Measurements from ENCODE around the gene VDAC2.

The VDAC2 gene

DNA sequence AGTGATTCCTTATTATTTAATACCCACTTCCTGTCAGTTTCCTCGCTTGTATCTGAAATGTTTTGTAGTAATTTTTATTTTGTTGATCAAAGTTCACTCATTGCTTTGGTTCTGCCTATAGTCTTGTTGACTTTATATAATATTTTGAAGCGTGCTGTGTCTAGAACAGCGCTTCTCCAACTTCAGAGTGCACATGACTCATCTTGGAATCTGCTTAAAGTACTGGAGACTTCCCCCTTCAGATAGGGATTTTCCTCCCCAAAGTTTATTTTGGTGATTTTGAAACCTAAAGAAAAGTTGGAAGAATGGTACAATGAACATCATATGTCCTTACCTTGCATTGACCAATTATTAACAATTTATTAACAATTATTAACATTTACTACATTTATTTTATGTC, 19.4 kb downstream of the VDAC2 start:
- DNase-seq (ENCODE audit: low read depth, low spot score), result no peak

DNA sequence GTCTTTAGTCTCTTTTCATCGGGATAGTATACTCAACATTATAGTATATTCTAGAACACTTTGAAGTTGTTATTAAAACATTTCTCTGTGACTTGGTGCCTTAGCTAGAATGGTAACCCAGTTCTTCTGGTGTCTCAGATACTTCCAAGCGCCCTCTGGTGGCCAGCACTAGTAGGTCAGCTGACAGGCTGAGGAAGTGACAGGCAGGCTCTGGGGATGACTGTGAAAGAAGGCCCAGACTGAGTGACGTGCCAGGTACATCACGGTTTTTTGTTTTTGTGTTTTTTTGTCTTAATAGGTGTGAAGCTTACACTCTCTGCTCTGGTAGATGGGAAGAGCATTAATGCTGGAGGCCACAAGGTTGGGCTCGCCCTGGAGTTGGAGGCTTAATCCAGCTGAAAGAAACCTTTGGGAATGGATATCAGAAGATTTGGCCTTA, 20.0 kb downstream of the VDAC2 start:
- peak; percentile 89 for DNase-seq (ENCODE audit: low read depth, low spot score)

- no peak for DNase-seq (ENCODE audit: low read depth, low spot score)
Observed at GRCh38 chr10:75231672-75232581, 21.3 kb downstream of the VDAC2 start.

- no peak for DNase-seq (ENCODE audit: low read depth, low spot score)
Observed at GRCh38 chr10:75233444-75234016, 22.9 kb downstream of the VDAC2 start.

GRCh38 chr10:75234017-75234682, 23.6 kb downstream of the VDAC2 start:
- peak; percentile 94 for DNase-seq (ENCODE audit: low read depth, low spot score)

DNA sequence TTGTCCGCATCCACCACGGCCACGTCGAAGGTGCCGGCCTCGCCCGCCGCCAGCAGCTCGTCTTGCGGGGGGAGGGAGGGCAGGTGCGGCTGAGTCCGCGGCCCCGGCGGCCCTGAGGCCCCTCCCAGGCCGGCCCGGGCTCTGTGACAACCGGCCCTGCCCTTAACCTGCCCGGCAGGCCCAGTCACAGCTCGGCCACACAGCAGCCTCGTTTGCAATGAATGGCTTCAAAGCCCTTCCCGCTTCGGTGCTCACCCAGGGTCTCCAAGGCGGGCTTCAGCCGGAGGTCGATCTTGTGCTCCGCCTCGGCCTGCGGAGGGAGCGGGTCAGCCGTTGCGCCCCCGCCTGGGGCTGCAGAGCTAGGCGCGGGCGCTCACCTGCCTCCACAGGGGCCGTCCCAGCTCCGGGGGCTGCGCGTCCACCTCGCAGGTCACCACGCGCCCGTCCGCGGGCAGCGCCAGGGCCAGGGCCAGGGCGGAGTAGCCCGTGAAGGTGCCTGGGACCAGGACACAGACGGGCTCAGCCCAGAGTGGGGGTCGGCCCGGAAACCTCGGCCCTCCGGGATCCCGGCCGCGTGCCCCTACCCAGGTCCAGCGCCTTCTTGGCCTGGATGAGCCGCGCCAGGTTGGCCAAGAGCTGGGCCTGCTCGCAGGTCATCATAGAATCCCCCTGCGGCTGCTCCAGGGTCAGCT, 24.2 kb downstream of the VDAC2 start:
- DNase-seq (ENCODE audit: low read depth, low spot score), result peak; percentile 4

GRCh38 chr10:75235375-75236177, 25.0 kb downstream of the VDAC2 start, which contains the start of gene COMTD1:
TSS of gene COMTD1 (minus strand) at chr10:75235957. CDS start at chr10:75235928, 29 bp downstream.
- peak; percentile 87 for DNase-seq (ENCODE audit: low read depth, low spot score)

- DNase-seq (ENCODE audit: low read depth, low spot score), result no peak
Observed at GRCh38 chr10:75236178-75236825, 25.7 kb downstream of the VDAC2 start.

DNA sequence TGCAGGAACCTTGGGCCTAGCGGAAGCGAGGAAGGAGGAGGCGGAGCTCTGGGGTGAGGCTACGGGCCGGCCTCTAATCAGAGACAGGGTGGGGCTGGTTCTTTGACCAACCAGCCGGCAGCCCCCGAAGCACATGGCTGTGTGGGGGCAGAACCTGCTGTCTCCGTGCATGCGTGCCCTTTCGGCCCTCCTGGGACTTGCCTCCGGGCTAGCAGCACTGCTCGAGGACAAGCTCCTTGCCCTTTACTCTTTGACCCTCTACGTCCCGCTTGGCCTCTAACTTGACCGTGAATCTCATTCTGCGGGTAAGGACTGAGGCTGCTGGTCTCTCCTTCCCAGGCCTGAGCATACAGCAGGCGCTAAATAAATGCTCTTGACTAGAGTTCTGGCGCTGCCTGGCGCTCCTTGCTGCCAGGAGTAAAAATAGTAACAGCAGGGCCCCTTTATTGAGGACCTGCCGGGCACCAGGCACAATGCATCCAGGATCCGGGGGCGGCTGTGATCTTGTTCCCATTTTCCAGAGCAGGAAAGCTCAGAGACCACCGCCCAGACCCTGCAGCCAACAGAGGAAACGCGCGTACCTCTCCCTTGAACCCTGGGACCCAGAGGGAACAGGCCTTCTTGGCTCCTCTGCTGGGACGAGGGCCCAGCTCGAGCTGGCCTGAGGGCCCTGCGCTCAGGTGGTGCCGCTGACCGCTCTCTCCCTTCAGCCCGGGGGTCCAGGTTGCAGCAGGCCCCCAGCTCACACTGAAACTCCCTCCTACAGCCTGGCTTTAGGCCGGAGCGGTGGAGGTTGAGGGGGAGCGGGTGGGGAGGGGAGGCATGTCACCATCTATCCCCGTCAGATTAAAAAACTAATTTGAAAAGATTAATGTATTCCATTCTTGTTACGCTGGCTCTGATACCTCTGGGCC, 27.8 kb downstream of the VDAC2 start:
- DNase-seq (ENCODE audit: low read depth, low spot score), result no peak

- DNase-seq (ENCODE audit: low read depth, low spot score), result no peak
Observed at GRCh38 chr10:75239096-75239790, 28.6 kb downstream of the VDAC2 start.

DNA sequence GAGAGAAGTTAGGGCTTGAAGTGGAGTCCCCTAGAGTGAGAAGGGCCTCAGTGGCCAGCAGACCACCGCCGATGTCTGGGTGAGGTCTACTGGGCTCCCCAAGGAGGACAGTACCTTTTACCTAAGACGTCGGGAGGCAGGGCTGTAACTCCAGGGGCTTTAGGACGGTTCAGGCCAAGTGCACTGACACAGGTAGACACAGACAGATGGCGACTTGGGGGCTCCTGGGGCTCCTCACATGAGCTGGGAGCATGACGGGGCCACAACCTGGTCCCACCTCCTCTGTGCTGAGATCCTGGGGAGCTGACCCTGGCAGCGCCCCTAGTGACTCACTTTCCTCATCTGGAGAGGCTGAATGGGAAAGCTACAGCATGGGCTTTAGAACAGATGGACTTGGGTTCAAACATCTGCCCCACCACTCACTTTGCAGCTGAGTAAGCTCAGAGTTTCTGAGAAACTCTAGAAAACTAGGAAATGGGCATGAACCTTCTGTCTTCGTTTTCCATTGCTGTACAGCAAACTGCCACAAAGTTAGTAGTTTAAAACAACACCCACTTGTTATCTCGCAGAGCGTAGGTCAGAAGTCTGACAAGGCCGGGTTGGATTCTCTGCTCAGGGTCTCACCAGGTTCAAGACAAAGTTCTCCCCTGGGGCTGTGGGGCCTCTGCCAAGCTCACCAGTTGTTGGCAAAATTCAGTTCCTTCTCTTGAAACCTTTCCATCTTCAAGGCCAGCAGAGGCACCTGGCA, 29.9 kb downstream of the VDAC2 start:
- DNase-seq (ENCODE audit: low read depth, low spot score), result no peak

GRCh38 chr10:75243426-75243825, 32.8 kb downstream of the VDAC2 start:
- DNase-seq (ENCODE audit: low read depth, low spot score), result no peak

DNA sequence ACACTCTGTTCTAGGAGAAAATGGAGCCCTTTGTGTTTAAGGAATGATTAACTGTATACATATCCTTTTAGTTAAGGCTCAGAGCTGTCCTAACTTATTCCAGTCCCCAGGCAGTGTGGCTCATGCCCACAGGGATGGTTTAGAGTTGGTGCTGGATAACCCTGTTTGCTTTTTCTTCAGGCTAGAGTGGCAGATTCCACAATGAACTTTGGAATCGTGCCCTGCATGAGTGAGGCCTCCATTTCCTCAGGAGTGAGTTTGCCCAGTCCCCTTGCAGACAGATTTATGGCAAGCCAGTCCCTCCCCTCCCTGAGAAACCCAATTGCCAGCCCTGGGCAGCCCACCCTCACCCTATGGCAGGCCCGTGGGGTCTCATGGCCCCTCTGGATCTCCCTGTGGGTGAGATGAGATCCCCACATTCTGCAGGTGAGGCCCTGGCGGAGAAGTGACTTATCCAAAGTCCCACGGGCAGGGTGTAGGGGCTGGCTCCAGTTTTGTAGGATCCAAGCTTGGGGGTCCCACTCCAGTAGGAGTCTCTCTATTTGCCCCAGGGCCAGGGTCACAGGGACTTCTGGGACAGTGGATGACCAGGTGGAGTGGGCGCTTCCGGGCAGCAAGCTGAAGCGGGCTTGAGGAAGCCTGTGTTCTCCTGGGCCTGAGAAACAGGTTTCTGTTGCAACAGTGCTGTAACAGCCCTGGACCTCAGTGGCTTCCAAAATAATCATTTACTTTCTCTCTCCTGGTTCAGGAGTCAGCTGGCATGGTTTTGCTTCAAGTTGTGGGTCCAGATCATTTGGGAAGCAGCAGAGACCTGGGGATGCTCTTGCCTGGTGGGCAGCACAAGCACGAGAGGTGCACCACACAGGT, 34.1 kb downstream of the VDAC2 start:
- DNase-seq (ENCODE audit: low read depth, low spot score), result no peak

DNA sequence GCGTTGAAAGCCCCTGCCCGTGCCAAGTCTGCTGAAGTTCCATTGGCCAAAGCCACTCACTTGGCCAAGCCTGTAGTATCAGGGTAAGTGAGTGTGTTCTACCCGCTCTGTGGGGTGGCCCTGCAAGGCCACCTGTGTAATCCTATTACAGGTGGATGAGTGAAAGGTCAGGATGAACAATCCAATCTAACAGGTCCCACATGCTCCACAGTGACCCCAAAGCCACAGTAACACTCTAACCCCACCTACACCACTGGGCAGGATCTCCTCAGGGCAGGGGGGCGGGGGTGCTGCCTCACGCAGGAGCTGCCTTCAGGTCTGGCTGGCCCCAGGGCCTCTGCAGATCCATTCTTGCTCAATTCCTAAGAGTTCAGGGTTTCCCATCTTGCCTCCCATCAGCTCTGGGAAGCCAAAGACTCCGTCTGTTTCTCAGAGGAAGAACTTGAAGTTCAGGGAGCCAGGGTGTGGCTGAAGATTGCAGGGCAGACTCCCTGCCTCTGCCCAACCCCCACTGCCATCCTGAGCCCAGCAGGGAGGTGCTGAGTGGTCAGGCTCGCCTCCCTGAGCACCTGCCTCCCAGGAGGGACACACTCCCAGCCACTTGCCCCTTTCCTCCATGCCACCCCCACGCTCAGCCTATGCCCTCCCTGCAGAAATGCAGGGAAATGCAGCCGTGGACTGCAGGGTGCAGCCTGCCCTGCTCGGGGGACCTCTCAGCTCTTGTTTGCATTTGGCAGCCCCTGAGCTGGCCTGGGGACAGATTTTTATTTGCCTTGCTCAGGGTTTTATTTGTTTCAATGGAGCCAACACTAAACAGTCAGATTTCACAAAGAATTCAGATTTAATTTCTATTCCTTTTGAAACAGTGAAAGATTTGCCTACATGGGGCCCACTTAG, 35.0 kb downstream of the VDAC2 start:
- no peak for DNase-seq (ENCODE audit: low read depth, low spot score)

DNA sequence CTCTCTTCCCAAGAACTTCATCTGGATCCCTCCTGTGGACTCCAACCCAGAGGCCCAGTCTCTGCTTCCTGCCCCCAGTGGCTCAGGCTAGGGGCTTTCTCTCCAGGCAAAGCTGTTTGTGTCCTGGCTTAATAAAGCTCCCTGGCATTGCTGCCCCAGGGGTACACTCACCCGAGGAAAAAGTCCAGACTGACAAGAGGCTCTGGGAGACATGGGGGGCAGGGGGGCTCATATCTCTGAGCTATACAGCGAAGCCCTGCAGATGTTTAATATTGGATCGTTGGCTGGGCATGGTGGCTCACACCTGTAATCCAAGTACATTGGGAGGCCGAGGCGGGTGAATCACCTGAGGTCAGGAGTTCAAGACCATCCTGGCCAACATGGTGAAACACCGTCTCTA, 35.9 kb downstream of the VDAC2 start:
- no peak for DNase-seq (ENCODE audit: low read depth, low spot score)

GRCh38 chr10:75247797-75248196, 37.2 kb downstream of the VDAC2 start:
- no peak for DNase-seq (ENCODE audit: low read depth, low spot score)

Measured in activated CD4-positive, CD25-positive, alpha-beta regulatory T cell treated with anti-CD3 and anti-CD28 coated beads, Interleukin-2, amount 50 U/mL, for 16 hours (primary cell).